Measurements from ENCODE around the gene FAM131C. TPM values are rescaled to one million over a fixed set of nuclear protein-coding genes. Genes with fewer than 3 reads are reported as not detected.
A peak's percentile ranks its signal among the peaks of the same experiment; 100 is the strongest.

FAM131C gene
- total RNA-seq, 1 experiment from 2014 or later, result 3.4 TPM

DNA sequence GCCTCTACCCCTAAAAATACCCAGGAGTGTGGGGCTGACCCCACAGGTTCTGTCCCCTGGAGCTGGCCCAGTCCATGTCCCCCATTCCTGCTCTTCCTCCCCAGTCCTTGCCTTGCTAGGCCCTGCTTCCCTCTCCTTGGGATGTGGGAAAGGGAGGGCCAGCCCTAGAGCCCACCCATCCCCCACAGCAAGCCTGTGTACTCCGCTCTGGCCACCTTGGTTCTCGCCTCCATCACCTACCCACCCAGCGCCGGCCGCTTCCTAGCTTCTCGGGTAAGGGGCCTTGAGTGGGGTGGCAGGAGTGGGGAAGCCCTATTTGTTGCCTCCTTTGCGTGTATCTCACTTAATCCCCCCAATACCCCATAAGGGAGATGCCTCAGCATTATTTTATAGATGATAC, 23.1 kb downstream of the FAM131C start:
- no TSS peak for BruUV-seq (replicated peaks)
- Histone ChIP-seq H3K36me3 (ENCODE audit: control insufficient read depth, insufficient read depth, low read length) (no peaks in the 10 kb centered on the region), H3K4me3 (ENCODE audit: low read depth in 2 of 2, low read length in 2 of 2) (no peak overlapping the region), H3K27me3 (ENCODE audit: control insufficient read depth, insufficient read depth, low read length) (no peaks in the 10 kb centered on the region), H3K4me1 (ENCODE audit: control insufficient read depth, insufficient read depth, low read length) (no peaks in the 10 kb centered on the region), H3K27ac (ENCODE audit: low read length) (no peak overlapping the region), H3K9me3 (ENCODE audit: control insufficient read depth, insufficient read depth, low read depth, low read length) (no peaks in the 10 kb centered on the region)
- CTCF ChIA-PET, result interaction anchor here (0.8 kb wide), 1 partner anchor 10 kb away, joined by 4 read pairs; no protein-coding TSS in a partner anchor
- in situ Hi-C loops (cut with HindIII; ENCODE audit: low pct_unique_long_range_greater_than_20kb, low sequenced_read_pairs), result no loop called here
- intact Hi-C loops (cut with micrococcal nuclease; ENCODE audit: unreplicated experiment), result no loop called here
- ATAC-seq (no peak), DNase-seq (ENCODE audit: low read depth, low spot score) (no peak)
- POLR2A ChIA-PET, result no interaction called here
- TF ChIP-seq, protein P1, sequence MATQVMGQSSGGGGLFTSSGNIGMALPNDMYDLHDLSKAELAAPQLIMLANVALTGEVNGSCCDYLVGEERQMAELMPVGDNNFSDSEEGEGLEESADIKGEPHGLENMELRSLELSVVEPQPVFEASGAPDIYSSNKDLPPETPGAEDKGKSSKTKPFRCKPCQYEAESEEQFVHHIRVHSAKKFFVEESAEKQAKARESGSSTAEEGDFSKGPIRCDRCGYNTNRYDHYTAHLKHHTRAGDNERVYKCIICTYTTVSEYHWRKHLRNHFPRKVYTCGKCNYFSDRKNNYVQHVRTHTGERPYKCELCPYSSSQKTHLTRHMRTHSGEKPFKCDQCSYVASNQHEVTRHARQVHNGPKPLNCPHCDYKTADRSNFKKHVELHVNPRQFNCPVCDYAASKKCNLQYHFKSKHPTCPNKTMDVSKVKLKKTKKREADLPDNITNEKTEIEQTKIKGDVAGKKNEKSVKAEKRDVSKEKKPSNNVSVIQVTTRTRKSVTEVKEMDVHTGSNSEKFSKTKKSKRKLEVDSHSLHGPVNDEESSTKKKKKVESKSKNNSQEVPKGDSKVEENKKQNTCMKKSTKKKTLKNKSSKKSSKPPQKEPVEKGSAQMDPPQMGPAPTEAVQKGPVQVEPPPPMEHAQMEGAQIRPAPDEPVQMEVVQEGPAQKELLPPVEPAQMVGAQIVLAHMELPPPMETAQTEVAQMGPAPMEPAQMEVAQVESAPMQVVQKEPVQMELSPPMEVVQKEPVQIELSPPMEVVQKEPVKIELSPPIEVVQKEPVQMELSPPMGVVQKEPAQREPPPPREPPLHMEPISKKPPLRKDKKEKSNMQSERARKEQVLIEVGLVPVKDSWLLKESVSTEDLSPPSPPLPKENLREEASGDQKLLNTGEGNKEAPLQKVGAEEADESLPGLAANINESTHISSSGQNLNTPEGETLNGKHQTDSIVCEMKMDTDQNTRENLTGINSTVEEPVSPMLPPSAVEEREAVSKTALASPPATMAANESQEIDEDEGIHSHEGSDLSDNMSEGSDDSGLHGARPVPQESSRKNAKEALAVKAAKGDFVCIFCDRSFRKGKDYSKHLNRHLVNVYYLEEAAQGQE (IDR thresholded peaks at IDR 0.05; ENCODE audit: insufficient read depth in 1 of 2, low read depth in 2 of 2, low read length in 1 of 2), result no peak
- TF ChIP-seq TCF7L2 (IDR thresholded peaks at IDR 0.05; ENCODE audit: low read depth, low read length) (no peak), POLR2AphosphoS5 (IDR thresholded peaks at IDR 0.05; ENCODE audit: low read depth, low read length) (no peak)

DNA sequence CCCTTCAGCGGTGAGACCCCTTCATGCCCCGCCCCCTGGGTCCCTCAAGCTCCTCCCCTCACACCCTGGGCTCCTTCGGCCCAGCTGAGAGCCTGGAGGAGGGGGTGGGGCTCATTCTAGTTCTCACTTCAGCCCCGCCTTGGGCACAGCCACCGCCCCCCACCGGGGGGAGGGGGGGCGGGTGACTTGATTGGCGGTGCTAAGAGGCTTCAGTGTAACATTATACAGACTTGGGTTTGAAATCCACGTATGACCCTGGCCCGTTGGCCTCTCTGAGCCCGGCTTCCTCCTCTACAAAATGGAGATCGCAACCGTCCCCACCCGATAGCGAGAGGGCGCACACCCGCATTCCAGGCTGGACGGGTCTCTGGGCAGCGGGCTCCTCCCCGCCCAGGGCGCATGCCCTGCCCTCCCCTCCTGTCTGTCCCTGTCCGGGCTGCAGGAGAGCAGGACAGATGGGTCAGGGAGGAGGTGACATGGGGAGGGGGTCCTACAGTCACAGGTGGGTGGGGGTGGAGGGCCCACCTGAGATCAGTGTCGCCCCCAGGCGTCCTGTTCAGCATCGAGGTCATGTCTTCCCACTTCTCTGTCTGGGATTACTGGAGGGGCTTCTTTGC, 24.8 kb downstream of the FAM131C start:
- Histone ChIP-seq H3K4me3 (ENCODE audit: low read depth in 2 of 2, low read length in 2 of 2) (peak overlapping the region; percentile 30 to 45), H3K27ac (ENCODE audit: low read length) (0 out of 2 replicates have a peak overlapping the region, but pooled peaks have one; percentile 29), H3K4me1 (ENCODE audit: control insufficient read depth, insufficient read depth, low read length) (no peaks in the 10 kb centered on the region), H3K9me3 (ENCODE audit: control insufficient read depth, insufficient read depth, low read depth, low read length) (no peaks in the 10 kb centered on the region), H3K36me3 (ENCODE audit: control insufficient read depth, insufficient read depth, low read length) (no peaks in the 10 kb centered on the region), H3K27me3 (ENCODE audit: control insufficient read depth, insufficient read depth, low read length) (no peaks in the 10 kb centered on the region)
- no TSS peak for BruUV-seq (replicated peaks)
- in situ Hi-C loops (cut with HindIII; ENCODE audit: low pct_unique_long_range_greater_than_20kb, low sequenced_read_pairs) (no loop called here), intact Hi-C loops (cut with micrococcal nuclease; ENCODE audit: unreplicated experiment) (no loop called here)
- TF ChIP-seq SIN3A (IDR thresholded peaks at IDR 0.05; ENCODE audit: borderline replicate concordance, insufficient read depth, low read depth, low read length) (no peak), TCF7L2 (IDR thresholded peaks at IDR 0.05; ENCODE audit: low read depth, low read length) (no peak), POLR2AphosphoS5 (IDR thresholded peaks at IDR 0.05; ENCODE audit: low read depth, low read length) (no peak)
- TF ChIP-seq, protein P2, sequence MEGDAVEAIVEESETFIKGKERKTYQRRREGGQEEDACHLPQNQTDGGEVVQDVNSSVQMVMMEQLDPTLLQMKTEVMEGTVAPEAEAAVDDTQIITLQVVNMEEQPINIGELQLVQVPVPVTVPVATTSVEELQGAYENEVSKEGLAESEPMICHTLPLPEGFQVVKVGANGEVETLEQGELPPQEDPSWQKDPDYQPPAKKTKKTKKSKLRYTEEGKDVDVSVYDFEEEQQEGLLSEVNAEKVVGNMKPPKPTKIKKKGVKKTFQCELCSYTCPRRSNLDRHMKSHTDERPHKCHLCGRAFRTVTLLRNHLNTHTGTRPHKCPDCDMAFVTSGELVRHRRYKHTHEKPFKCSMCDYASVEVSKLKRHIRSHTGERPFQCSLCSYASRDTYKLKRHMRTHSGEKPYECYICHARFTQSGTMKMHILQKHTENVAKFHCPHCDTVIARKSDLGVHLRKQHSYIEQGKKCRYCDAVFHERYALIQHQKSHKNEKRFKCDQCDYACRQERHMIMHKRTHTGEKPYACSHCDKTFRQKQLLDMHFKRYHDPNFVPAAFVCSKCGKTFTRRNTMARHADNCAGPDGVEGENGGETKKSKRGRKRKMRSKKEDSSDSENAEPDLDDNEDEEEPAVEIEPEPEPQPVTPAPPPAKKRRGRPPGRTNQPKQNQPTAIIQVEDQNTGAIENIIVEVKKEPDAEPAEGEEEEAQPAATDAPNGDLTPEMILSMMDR (IDR thresholded peaks at IDR 0.05), result no peak; the same call in 1 of the 2 replicates
- TF ChIP-seq, protein P1 (IDR thresholded peaks at IDR 0.05; ENCODE audit: insufficient read depth in 1 of 2, low read depth in 2 of 2, low read length in 1 of 2), result no peak
- ChIA-PET CTCF (interaction anchor here (0.6 kb wide), 1 partner anchor 20 kb away, joined by 3 read pairs; no protein-coding TSS in a partner anchor), POLR2A (no interaction called here)
- no peak for DNase-seq (ENCODE audit: low read depth, low spot score)
- peak; percentile 59 for ATAC-seq

Data from Panc1 (cell line).